GM12878 (cell line): ENCODE data around the gene ZNF805.

Experiments used
- CTCF ChIP-seq, 3 experiments: IDR thresholded peaks in 2 of 3; conservative IDR thresholded peaks in 1 of 3; 2 replicates each; pipeline ENCODE4 v1.5.1; 2011; ENCODE audit warnings: low read depth in 3 of 3, low read length in 3 of 3, mild to moderate bottlenecking in 3 of 3, control low read depth in 2 of 3, moderate library complexity in 2 of 3, inconsistent platforms in 1 of 3, mixed read lengths in 1 of 3; ENCODE audit not compliant: control insufficient read depth in 2 of 3, insufficient read depth in 1 of 3; ENCODE audit errors: extremely low read depth in 1 of 3
- ESRRA ChIP-seq: IDR thresholded peaks from 2 replicates; pipeline ENCODE4 v1.6.1; 2012; ENCODE audit warnings: mild to moderate bottlenecking, low read length, improper control_type of control experiment
- NR2F1 ChIP-seq: fragments of 450-650 bp; conservative IDR thresholded peaks from 2 replicates; pipeline ENCODE4 v1.6.1; 2017; ENCODE audit warnings: mild to moderate bottlenecking
- POLR2AphosphoS5 ChIP-seq: IDR thresholded peaks from 2 replicates; pipeline ENCODE4 v1.6.1; 2011; ENCODE audit warnings: mild to moderate bottlenecking, low read length, inconsistent platforms

GRCh38 chr19:57280962-57281400 is 40.5 kb downstream of the ZNF805 start:
- no peak for TF ChIP-seq CTCF (IDR thresholded peaks at IDR 0.05 in 2 of 3, conservative IDR thresholded peaks at IDR 0.05 in 1 of 3; ENCODE audit: control insufficient read depth in 2 of 3, extremely low read depth in 1 of 3, insufficient read depth in 1 of 3, low read depth in 3 of 3, low read length in 3 of 3)
- no peak for TF ChIP-seq ESRRA
- TF ChIP-seq POLR2AphosphoS5, result no peak
- TF ChIP-seq NR2F1, result no peak
